ENCODE measurements around the gene ANKRD39. TPM values are rescaled to one million over a fixed set of nuclear protein-coding genes. Genes with fewer than 3 reads are reported as not detected.
"Not testable (repeated sequence)": the region's sequence is repeated elsewhere in the genome, so short reads cannot be mapped to it uniquely, and the experiment has no call there.

Gene ANKRD39
- total and polyA plus RNA-seq, 2 of the 4 experiments (the other 2 are of a cell fraction) = 12.5 to 17.0 TPM

DNA sequence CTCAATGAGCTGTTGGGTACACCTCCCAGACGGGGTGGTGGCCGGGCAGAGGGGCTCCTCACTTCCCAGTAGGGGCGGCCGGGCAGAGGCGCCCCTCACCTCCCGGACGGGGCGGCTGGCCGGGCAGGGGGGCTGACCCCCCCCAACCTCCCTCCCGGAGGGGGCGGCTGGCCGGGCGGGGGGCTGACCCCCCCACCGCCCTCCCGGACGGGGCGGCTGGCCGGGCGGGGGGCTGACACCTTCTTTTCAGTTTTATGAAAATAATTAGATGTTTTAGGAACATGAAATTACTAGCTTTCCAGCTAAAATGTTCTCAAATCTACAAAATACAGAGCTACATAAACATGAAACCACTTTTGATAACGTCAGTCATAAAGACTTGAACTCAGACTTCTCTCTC, 51.9 kb downstream of the ANKRD39 start:
- H3K23ac ChIP-seq (ENCODE audit: low read depth, low read length); H3K9ac ChIP-seq (ENCODE audit: low read depth, low read length); H2AK9ac ChIP-seq (replicated peaks; ENCODE audit: low read depth, low read length, poor library complexity); H4K5ac ChIP-seq (ENCODE audit: low read depth, low read length); H2BK20ac ChIP-seq (ENCODE audit: low read depth, low read length); DNase-seq; H3K14ac ChIP-seq (replicated peaks; ENCODE audit: low read depth, low read length); ATAC-seq (ENCODE audit: low read depth); H4K91ac ChIP-seq (ENCODE audit: insufficient read depth, low read depth, low read length); in situ Hi-C loops (cut with MboI; ENCODE audit: low sequenced_read_pairs); H2BK5ac ChIP-seq (ENCODE audit: low read depth, low read length, poor library complexity, severe bottlenecking); H3K4me3 ChIP-seq (ENCODE audit: insufficient read depth, low read depth, low read length); H3K56ac ChIP-seq (ENCODE audit: extremely low read depth, insufficient read depth, low read length); H3K36me3 ChIP-seq (ENCODE audit: control insufficient read depth, insufficient read depth, low read length); H3K79me1 ChIP-seq (ENCODE audit: low read depth in 1 of 2, low read length in 2 of 2); H3K27me3 ChIP-seq (ENCODE audit: control insufficient read depth, insufficient read depth, low read length); H2AK5ac ChIP-seq (ENCODE audit: low read depth, low read length); POLR2A ChIA-PET (ENCODE audit: unreplicated experiment); H3K4me2 ChIP-seq (ENCODE audit: low read depth, low read length); H2AFZ ChIP-seq (replicated peaks; ENCODE audit: low read length, poor library complexity); H2BK15ac ChIP-seq (ENCODE audit: low read depth, low read length); intact Hi-C loops (cut with micrococcal nuclease); H3K18ac ChIP-seq (ENCODE audit: low read depth, low read length); H3K9me1 ChIP-seq (ENCODE audit: insufficient read depth, low read length); H3K9me3 ChIP-seq (ENCODE audit: control insufficient read depth, insufficient read depth, low read length); H4K20me1 ChIP-seq (ENCODE audit: insufficient read depth, low read length); H3K4me1 ChIP-seq (ENCODE audit: control insufficient read depth, insufficient read depth, low read length); H2BK120ac ChIP-seq (ENCODE audit: low read depth, low read length); BruUV-seq (replicated peaks); H3K27ac ChIP-seq (ENCODE audit: insufficient read depth, low read length); dilution Hi-C loops (cut with HindIII; ENCODE audit: low sequenced_read_pairs, unreplicated experiment); H4K8ac ChIP-seq (ENCODE audit: low read depth in 2 of 2, low read length in 2 of 2); H3K4ac ChIP-seq (ENCODE audit: low read depth, low read length): not testable (repeated sequence)
- WGBS, 2 experiments (ENCODE audit: extremely low coverage in 2 of 2, insufficient read length in 1 of 2) = no CpG with 5 or more reads among the region's 20 CpGs
- CTCF ChIA-PET = interaction anchor here (0.6 kb wide), 1 partner anchor 77 kb away, joined by 4 read pairs; no protein-coding TSS in a partner anchor

Data from IMR-90 (cell line).